GM23248 (cell line): ENCODE results near the gene IPO5. TPM values are rescaled to one million over a fixed set of nuclear protein-coding genes. Genes with fewer than 3 reads are reported as not detected.

ENCODE experiments used
- DNase-seq: peaks from one replicate; pipeline ENCODE4 v3.0.0-alpha.2; 2015
- H2AFZ ChIP-seq: fragments of 200-600 bp; sonication (generic); 2 replicates; pipeline ENCODE4 v1.6.1; 2016; ENCODE audit warnings: antibody characterized with exemption
- H3F3A ChIP-seq: fragments of 200-600 bp; sonication (generic); 2 replicates; pipeline ENCODE4 v1.6.1; 2016; ENCODE audit warnings: mild to moderate bottlenecking, antibody characterized with exemption, mixed run types; ENCODE audit not compliant: insufficient read depth
- H3K27ac ChIP-seq: fragments of 200-600 bp; sonication (generic); 2 replicates; pipeline ENCODE4 v1.5.1; 2016; ENCODE audit warnings: mild to moderate bottlenecking
- H3K27me3 ChIP-seq: fragments of 200-600 bp; sonication (generic); replicated peaks from 2 replicates; pipeline ENCODE4 v1.6.1; 2016; ENCODE audit warnings: mild to moderate bottlenecking; ENCODE audit not compliant: insufficient read depth
- H3K36me3 ChIP-seq: fragments of 200-600 bp; sonication (generic); 2 replicates; pipeline ENCODE4 v1.6.1; 2016; ENCODE audit warnings: low read depth, mild to moderate bottlenecking
- H3K4me1 ChIP-seq: fragments of 200-600 bp; sonication (generic); 2 replicates; pipeline ENCODE4 v1.6.1; 2016; ENCODE audit warnings: mild to moderate bottlenecking; ENCODE audit not compliant: insufficient read depth
- H3K4me2 ChIP-seq: fragments of 200-600 bp; sonication (generic); one replicate; pipeline ENCODE4 v1.6.1; 2016; ENCODE audit warnings: mild to moderate bottlenecking; ENCODE audit not compliant: unreplicated experiment
- H3K4me3 ChIP-seq: fragments of 200-600 bp; sonication (generic); 2 replicates; pipeline ENCODE4 v1.5.1; 2016; ENCODE audit warnings: mild to moderate bottlenecking
- H3K79me2 ChIP-seq: fragments of 200-600 bp; sonication (generic); 2 replicates; pipeline ENCODE4 v1.6.1; 2016; ENCODE audit warnings: mild to moderate bottlenecking; ENCODE audit not compliant: insufficient read depth
- H3K9ac ChIP-seq: fragments of 200-600 bp; sonication (generic); 2 replicates; pipeline ENCODE4 v1.6.1; 2016; ENCODE audit warnings: mild to moderate bottlenecking
- H3K9me2 ChIP-seq: fragments of 200-600 bp; sonication (generic); 2 replicates; pipeline ENCODE4 v1.6.1; 2016; ENCODE audit warnings: mixed run types, mild to moderate bottlenecking, moderate library complexity; ENCODE audit not compliant: insufficient read depth
- H3K9me3 ChIP-seq: fragments of 200-600 bp; sonication (generic); one replicate; pipeline ENCODE4 v1.6.1; 2017; ENCODE audit warnings: low read depth
- H4K20me1 ChIP-seq: fragments of 200-600 bp; sonication (generic); 2 replicates; pipeline ENCODE4 v1.6.0; 2016; ENCODE audit not compliant: insufficient read depth
- EZH2 ChIP-seq: fragments of 200-600 bp; sonication (generic); IDR thresholded peaks from 2 replicates; pipeline ENCODE4 v1.6.1; 2018; ENCODE audit warnings: antibody characterized with exemption, mild to moderate bottlenecking; ENCODE audit not compliant: insufficient read depth, poor library complexity, severe bottlenecking
- EZH2phosphoT487 ChIP-seq: fragments of 200-600 bp; sonication (generic); IDR thresholded peaks from 2 replicates; pipeline ENCODE4 v1.6.1; 2018; ENCODE audit warnings: antibody characterized with exemption, moderate library complexity, mild to moderate bottlenecking, low read depth; ENCODE audit not compliant: insufficient read depth
- WGBS, 2 experiments: methylation state at CpG; one replicate each; pipeline ENCODE4 v1.1.6; 2015 to 2017; ENCODE audit warnings: low lambda C conversion rate in 2 of 2, low coverage in 1 of 2; ENCODE audit errors: missing lambda C conversion rate in 2 of 2; 5-methylcytosine and 5-hydroxymethylcytosine counted together
- in situ Hi-C: fragments of 300-500 bp; cut with MboI; formaldehyde crosslinking; loops from 2 replicates; pipeline ENCODE4 v1.15.0; 2020
- polyA plus RNA-seq: library from polyadenylated mRNA; unstranded; fragments of >200 nt; fragmentation: Nextera tagmentation; extraction: Ambion mirVana; gene quantifications from 2 replicates; pipeline ENCODE4 v1.2.1, GENCODE V29; 2016
- total RNA-seq: library from RNA; depleted of rRNA; stranded (reverse); fragments of >200 nt; shearing (Covaris generic); gene quantifications from 2 replicates; pipeline ENCODE4 v1.2.3, GENCODE V29; 2014

The IPO5 gene
- total and polyA plus RNA-seq, 2 experiments from 2014 or later: 97.4 to 229 TPM

DNA sequence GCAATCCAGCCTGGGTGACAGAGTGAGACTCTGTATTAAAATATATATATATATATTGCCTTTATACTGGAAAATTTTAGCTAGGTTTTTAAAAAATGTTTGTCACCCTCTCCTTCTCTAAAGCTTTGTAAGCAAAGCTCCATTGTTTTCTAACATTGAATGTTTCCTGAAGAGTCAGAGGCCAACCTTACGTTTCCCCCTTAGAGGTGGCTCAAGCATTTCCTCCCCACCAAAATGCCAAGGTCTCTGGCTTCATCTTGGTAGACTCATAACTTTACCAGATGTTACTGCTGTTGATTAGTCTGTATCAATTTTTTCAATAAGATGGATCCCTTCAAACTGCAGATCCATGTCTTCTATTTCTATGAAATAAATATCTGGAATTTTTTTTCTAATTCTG lies 25.2 kb upstream of the IPO5 start:
- no peaks in the 10 kb centered on the region for H3K27me3 ChIP-seq
- no peak overlapping the region for H3K4me3 ChIP-seq
- 100% methylated on average over 1 of the region's 1 CpG for WGBS, 2 experiments
- H3K9ac ChIP-seq: no peak overlapping the region
- no peaks in the 10 kb centered on the region for H3K79me2 ChIP-seq
- no peak for TF ChIP-seq EZH2phosphoT487
- no peak for TF ChIP-seq EZH2
- no peaks in the 10 kb centered on the region for H3K9me2 ChIP-seq
- no peak overlapping the region for H3K4me2 ChIP-seq
- H3K27ac ChIP-seq: no peak overlapping the region
- no peaks in the 10 kb centered on the region for H4K20me1 ChIP-seq
- no peaks in the 10 kb centered on the region for H3K36me3 ChIP-seq
- in situ Hi-C loops: no loop called here
- H3K9me3 ChIP-seq: no peaks in the 10 kb centered on the region
- H3F3A ChIP-seq: 0 out of 2 replicates have a peak, but pooled peaks cover 6% of the 10 kb centered on the region
- no peak for DNase-seq
- no peak overlapping the region for H2AFZ ChIP-seq
- no peaks in the 10 kb centered on the region for H3K4me1 ChIP-seq

DNA sequence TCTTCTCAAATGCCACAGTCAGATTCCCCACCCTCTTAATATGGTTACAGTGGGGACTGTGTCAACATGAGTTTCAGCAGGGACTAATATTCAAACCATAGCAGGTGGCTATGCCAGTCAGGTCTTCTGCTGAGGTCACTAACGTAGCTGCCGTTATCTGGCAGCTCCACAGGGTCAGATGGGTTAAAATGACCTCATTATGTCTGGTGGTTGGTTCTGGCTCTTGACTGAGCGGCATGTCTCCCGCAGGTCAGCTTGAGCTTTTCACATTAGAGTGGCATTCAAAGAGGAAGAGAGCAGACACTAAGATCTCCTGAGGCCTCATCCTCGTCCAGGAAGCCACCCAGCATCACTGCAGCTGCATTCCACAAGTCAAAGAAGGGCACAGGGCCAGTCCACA lies 21.4 kb upstream of the IPO5 start:
- no peak overlapping the region for H3K4me2 ChIP-seq
- no peaks in the 10 kb centered on the region for H3K9me2 ChIP-seq
- 96% methylated on average over 5 of the region's 5 CpGs for WGBS, 2 experiments
- no peaks in the 10 kb centered on the region for H3K4me1 ChIP-seq
- H3K4me3 ChIP-seq: no peak overlapping the region
- no peaks in the 10 kb centered on the region for H3K36me3 ChIP-seq
- no peaks in the 10 kb centered on the region for H3K9me3 ChIP-seq
- in situ Hi-C loops: no loop called here
- no peak for DNase-seq
- H3K79me2 ChIP-seq: no peaks in the 10 kb centered on the region
- H3K9ac ChIP-seq: no peak overlapping the region
- H2AFZ ChIP-seq: no peak overlapping the region
- 0 out of 2 replicates have a peak, but pooled peaks cover 6% of the 10 kb centered on the region for H3F3A ChIP-seq
- no peaks in the 10 kb centered on the region for H4K20me1 ChIP-seq
- H3K27ac ChIP-seq: no peak overlapping the region
- no peak for TF ChIP-seq EZH2
- no peak for TF ChIP-seq EZH2phosphoT487
- H3K27me3 ChIP-seq: no peaks in the 10 kb centered on the region

DNA sequence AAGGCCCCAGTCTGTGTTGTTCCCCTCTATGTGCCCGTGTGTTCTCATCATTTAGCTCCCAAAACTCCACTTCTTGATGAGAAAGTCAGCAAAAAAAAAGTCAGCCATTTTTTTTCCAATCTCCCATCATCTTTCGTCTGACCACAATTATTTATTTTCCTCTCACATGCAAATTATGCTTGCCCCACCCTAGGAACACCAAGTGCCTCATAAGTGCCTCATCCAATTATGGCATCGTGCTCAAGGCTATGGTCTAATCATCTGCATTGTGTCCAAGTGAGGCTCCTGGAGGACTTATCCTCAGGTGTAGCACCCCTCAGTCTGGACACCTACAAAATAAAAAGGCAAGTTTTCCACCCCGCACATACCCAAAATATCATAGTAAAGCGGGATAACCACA lies 20.8 kb upstream of the IPO5 start:
- no peak overlapping the region for H3K27ac ChIP-seq
- no peak overlapping the region for H2AFZ ChIP-seq
- no peaks in the 10 kb centered on the region for H3K79me2 ChIP-seq
- H3K9ac ChIP-seq: no peak overlapping the region
- no peak for TF ChIP-seq EZH2
- TF ChIP-seq EZH2phosphoT487: no peak
- H4K20me1 ChIP-seq: no peaks in the 10 kb centered on the region
- no peak overlapping the region for H3K4me3 ChIP-seq
- no peak overlapping the region for H3K4me2 ChIP-seq
- H3K36me3 ChIP-seq: no peaks in the 10 kb centered on the region
- no peaks in the 10 kb centered on the region for H3K9me3 ChIP-seq
- H3K27me3 ChIP-seq: no peaks in the 10 kb centered on the region
- no peak for DNase-seq
- WGBS, 2 experiments: 61 to 63% methylated on average over 5 of the region's 5 CpGs
- H3F3A ChIP-seq: 0 out of 2 replicates have a peak, but pooled peaks cover 6% of the 10 kb centered on the region
- in situ Hi-C loops: no loop called here
- no peaks in the 10 kb centered on the region for H3K9me2 ChIP-seq
- no peaks in the 10 kb centered on the region for H3K4me1 ChIP-seq

DNA sequence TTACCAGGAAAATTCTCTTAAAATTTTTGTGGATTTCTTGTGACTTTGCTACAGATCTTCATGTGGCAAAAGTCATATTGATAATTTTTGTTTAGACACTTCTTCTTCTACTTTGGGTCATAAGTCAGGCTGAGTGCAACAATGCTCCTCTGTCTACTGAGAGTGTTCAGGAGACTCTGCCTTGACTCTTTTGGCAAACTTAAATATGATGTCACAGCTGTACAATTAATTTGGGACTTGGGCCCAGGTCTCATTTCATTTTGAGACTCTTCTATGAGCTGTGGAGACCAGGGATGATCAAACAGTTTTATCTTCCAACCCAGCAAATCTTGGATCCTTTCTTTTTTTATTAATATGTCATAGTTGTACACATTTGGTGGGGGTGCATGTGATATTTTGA lies 19.7 kb upstream of the IPO5 start:
- TF ChIP-seq EZH2: no peak
- no peak for TF ChIP-seq EZH2phosphoT487
- Histone ChIP-seq H3K9me3 (no peaks in the 10 kb centered on the region), H2AFZ (no peak overlapping the region), H3K4me2 (no peak overlapping the region), H3K4me1 (no peaks in the 10 kb centered on the region), H3K9me2 (no peaks in the 10 kb centered on the region), H3K36me3 (no peaks in the 10 kb centered on the region), H3K27me3 (no peaks in the 10 kb centered on the region), H3K79me2 (no peaks in the 10 kb centered on the region), H3F3A (0 out of 2 replicates have a peak, but pooled peaks cover 6% of the 10 kb centered on the region), H3K4me3 (no peak overlapping the region), H3K9ac (no peak overlapping the region), H3K27ac (no peak overlapping the region), H4K20me1 (no peaks in the 10 kb centered on the region)
- in situ Hi-C loops: no loop called here
- no peak for DNase-seq

DNA sequence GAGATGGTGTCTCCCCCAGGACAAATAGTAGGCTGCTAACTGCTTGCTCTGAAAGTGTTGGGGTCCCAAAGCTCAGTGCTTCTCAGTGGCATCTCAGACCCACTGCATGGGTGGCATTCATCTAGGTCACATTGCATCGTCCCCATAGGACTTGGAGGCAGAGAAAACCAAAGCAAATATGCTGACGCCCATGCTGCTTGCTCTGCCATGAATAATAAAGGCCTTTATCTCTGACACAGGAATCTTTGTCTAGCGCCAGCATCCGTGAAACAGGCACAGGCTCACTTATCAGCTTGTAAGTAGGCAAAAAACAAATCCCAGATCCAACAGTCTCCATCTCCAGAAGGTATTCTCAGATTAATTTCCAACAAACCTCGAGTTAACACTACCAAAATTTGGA lies 18.9 kb upstream of the IPO5 start:
- no peak for DNase-seq
- no peak overlapping the region for H3K27ac ChIP-seq
- 0 out of 2 replicates have a peak, but pooled peaks cover 6% of the 10 kb centered on the region for H3F3A ChIP-seq
- no peaks in the 10 kb centered on the region for H4K20me1 ChIP-seq
- no peaks in the 10 kb centered on the region for H3K4me1 ChIP-seq
- H3K4me3 ChIP-seq: no peak overlapping the region
- in situ Hi-C loops: no loop called here
- H2AFZ ChIP-seq: no peak overlapping the region
- no peaks in the 10 kb centered on the region for H3K27me3 ChIP-seq
- H3K4me2 ChIP-seq: no peak overlapping the region
- H3K36me3 ChIP-seq: no peaks in the 10 kb centered on the region
- no peak overlapping the region for H3K9ac ChIP-seq
- 85 to 88% methylated on average over 5 of the region's 5 CpGs for WGBS, 2 experiments
- no peak for TF ChIP-seq EZH2phosphoT487
- TF ChIP-seq EZH2: no peak
- H3K9me2 ChIP-seq: no peaks in the 10 kb centered on the region
- H3K79me2 ChIP-seq: no peaks in the 10 kb centered on the region
- H3K9me3 ChIP-seq: no peaks in the 10 kb centered on the region
